Skeletal muscle satellite cell (primary cell): ENCODE data around the gene HACD2.

ENCODE experiments used
- H3K27me3 ChIP-seq: 2 replicates; pipeline ENCODE4 v1.7.0; 2013; ENCODE audit warnings: low read length; ENCODE audit not compliant: control insufficient read depth, insufficient read depth
- H3K36me3 ChIP-seq: 2 replicates; pipeline ENCODE4 v1.7.0; 2013; ENCODE audit warnings: mild to moderate bottlenecking, control low read depth, low read length; ENCODE audit not compliant: insufficient read depth
- H3K4me1 ChIP-seq: 2 replicates; pipeline ENCODE4 v1.7.0; 2013; ENCODE audit warnings: low read length; ENCODE audit not compliant: control insufficient read depth, insufficient read depth
- H3K4me2 ChIP-seq: 2 replicates; pipeline ENCODE4 v1.7.0; 2013; ENCODE audit warnings: mild to moderate bottlenecking, low read length
- H3K4me3 ChIP-seq: 2 replicates; pipeline ENCODE4 v1.7.0; 2013; ENCODE audit warnings: low read length
- H3K9ac ChIP-seq: 2 replicates; pipeline ENCODE4 v1.7.0; 2013; ENCODE audit warnings: mild to moderate bottlenecking, low read depth, low read length, moderate library complexity
- H3K9me3 ChIP-seq: replicated peaks from 2 replicates; pipeline ENCODE4 v1.7.0; 2013; ENCODE audit warnings: mild to moderate bottlenecking, control low read depth, low read length

HACD2 gene

GRCh38 chr3:123568034-123568433 lies 16.8 kb downstream of the HACD2 start:
- Histone ChIP-seq H3K4me2 (no peak overlapping the region), H3K36me3 (peaks cover 4% of the 10 kb centered on the region), H3K9me3 (no peaks in the 10 kb centered on the region), H3K4me1 (peaks cover 3% of the 10 kb centered on the region), H3K9ac (no peak overlapping the region), H3K4me3 (no peak overlapping the region), H3K27me3 (no peaks in the 10 kb centered on the region)

GRCh38 chr3:123564056-123564455 lies 20.8 kb downstream of the HACD2 start:
- Histone ChIP-seq H3K9ac (no peak overlapping the region), H3K4me3 (no peak overlapping the region), H3K4me2 (no peak overlapping the region), H3K36me3 (no peaks in the 10 kb centered on the region), H3K27me3 (no peaks in the 10 kb centered on the region), H3K4me1 (no peaks in the 10 kb centered on the region), H3K9me3 (no peaks in the 10 kb centered on the region)

DNA sequence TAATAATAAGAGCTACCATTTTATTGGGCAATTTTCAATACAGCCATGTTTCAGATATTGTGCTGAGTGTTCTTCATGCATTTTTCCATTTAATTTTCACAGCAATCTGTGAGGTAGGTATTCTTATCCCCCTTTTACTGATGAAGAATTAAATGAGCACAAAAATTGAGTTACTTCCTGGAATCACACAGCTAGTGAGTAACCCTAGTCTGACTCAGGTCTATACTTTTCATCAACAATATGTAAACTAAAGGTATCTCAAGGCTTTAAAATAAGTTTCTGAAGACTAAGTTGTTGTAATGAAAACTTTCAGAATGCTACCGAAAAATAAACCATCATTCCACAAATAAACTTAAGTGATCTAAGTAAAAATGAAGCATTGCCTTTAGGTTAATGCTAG lies 22.3 kb downstream of the HACD2 start:
- H3K27me3 ChIP-seq, result no peaks in the 10 kb centered on the region
- no peaks in the 10 kb centered on the region for H3K36me3 ChIP-seq
- no peaks in the 10 kb centered on the region for H3K9me3 ChIP-seq
- H3K4me3 ChIP-seq, result no peak overlapping the region
- H3K4me2 ChIP-seq, result no peak overlapping the region
- no peaks in the 10 kb centered on the region for H3K4me1 ChIP-seq
- H3K9ac ChIP-seq, result no peak overlapping the region

DNA sequence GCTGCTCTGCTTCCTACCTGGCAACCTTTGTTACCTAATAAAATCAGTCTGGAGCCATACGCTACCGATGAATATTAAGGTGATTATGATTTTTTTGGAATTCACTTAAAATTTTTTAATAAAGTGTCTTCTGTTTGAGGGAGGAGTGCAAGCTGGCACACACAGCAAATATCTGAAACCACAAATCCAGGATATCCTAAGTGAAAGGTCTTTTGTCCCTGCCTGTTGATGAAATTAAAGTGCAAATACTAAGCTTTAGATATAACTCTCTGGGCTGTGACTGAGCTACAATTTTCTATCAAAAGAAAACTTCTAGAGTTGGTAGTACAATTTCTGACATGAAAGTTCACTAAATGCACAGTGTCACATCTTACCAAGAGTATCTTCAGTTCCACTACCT lies 23.7 kb downstream of the HACD2 start:
- no peaks in the 10 kb centered on the region for H3K36me3 ChIP-seq

GRCh38 chr3:123559040-123559861 lies 25.6 kb downstream of the HACD2 start:
- no peaks in the 10 kb centered on the region for H3K9me3 ChIP-seq
- H3K4me3 ChIP-seq, result no peak overlapping the region
- H3K4me1 ChIP-seq, result no peaks in the 10 kb centered on the region
- no peaks in the 10 kb centered on the region for H3K27me3 ChIP-seq
- no peak overlapping the region for H3K4me2 ChIP-seq
- no peaks in the 10 kb centered on the region for H3K36me3 ChIP-seq
- H3K9ac ChIP-seq, result no peak overlapping the region

More for the DNA sequence above, 23.7 kb downstream of the HACD2 start:
- Histone ChIP-seq H3K9ac (no peak overlapping the region), H3K9me3 (no peaks in the 10 kb centered on the region), H3K27me3 (no peaks in the 10 kb centered on the region), H3K4me1 (no peaks in the 10 kb centered on the region), H3K4me3 (no peak overlapping the region), H3K4me2 (no peak overlapping the region)

DNA sequence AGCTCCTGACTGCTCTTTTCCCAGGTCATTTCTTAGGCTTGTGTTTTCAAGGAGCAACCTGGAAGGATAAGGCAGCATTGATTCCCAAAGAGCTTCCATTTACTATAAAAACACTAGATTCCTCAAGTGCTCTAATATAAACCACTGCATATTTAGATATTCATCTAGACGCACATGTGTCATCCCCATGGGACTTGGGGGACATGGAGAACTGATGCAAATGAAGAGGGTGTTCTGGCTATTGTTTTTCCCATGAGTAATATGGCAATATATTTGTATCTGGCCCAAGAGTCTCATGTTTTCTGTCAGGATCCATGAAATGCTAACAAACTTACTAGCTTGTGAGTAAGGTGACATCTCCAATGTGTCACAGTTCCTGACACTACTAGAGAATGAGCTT lies 31.3 kb downstream of the HACD2 start:
- no peak overlapping the region for H3K9ac ChIP-seq
- no peak overlapping the region for H3K4me3 ChIP-seq
- no peaks in the 10 kb centered on the region for H3K9me3 ChIP-seq
- H3K4me2 ChIP-seq, result no peak overlapping the region
- H3K36me3 ChIP-seq, result peaks cover 4% of the 10 kb centered on the region
- no peaks in the 10 kb centered on the region for H3K27me3 ChIP-seq
- H3K4me1 ChIP-seq, result no peaks in the 10 kb centered on the region

DNA sequence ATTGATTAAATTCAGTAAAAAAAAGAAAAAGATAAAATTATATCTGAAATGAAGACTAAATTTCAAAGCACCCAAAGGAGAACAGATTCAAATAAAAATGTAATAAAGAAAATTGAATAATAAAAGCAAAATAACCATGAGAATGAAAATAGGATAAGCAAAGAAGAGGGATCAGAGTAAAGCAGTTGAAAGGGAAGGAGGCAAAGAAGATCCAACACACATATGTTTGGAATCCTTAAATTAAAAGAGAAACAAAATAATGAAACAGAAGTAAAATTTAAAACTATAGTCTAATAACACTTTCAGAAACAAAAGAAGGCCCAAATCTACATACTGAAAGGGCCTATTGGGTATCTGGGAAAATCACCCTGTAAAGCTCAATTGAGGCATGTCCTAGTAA lies 32.1 kb downstream of the HACD2 start:
- no peak overlapping the region for H3K9ac ChIP-seq
- no peak overlapping the region for H3K4me3 ChIP-seq
- H3K27me3 ChIP-seq, result no peaks in the 10 kb centered on the region
- no peaks in the 10 kb centered on the region for H3K9me3 ChIP-seq
- no peak overlapping the region for H3K4me2 ChIP-seq
- H3K4me1 ChIP-seq, result no peaks in the 10 kb centered on the region
- H3K36me3 ChIP-seq, result peaks cover 4% of the 10 kb centered on the region

GRCh38 chr3:123552095-123552714 lies 32.6 kb downstream of the HACD2 start:
- no peaks in the 10 kb centered on the region for H3K9me3 ChIP-seq
- H3K4me1 ChIP-seq, result no peaks in the 10 kb centered on the region
- no peak overlapping the region for H3K9ac ChIP-seq
- peaks cover 4% of the 10 kb centered on the region for H3K36me3 ChIP-seq
- H3K4me3 ChIP-seq, result no peak overlapping the region
- H3K27me3 ChIP-seq, result no peaks in the 10 kb centered on the region
- no peak overlapping the region for H3K4me2 ChIP-seq

GRCh38 chr3:123547881-123548519 lies 36.9 kb downstream of the HACD2 start:
- Histone ChIP-seq H3K36me3 (peaks cover 4% of the 10 kb centered on the region), H3K9me3 (no peaks in the 10 kb centered on the region), H3K4me2 (no peak overlapping the region), H3K4me3 (no peak overlapping the region), H3K4me1 (peaks cover 10% of the 10 kb centered on the region), H3K27me3 (no peaks in the 10 kb centered on the region), H3K9ac (no peak overlapping the region)

- H3K9ac ChIP-seq, result no peak overlapping the region
- H3K36me3 ChIP-seq, result peaks cover 4% of the 10 kb centered on the region
- no peaks in the 10 kb centered on the region for H3K9me3 ChIP-seq
- no peak overlapping the region for H3K4me2 ChIP-seq
- H3K27me3 ChIP-seq, result no peaks in the 10 kb centered on the region
- H3K4me1 ChIP-seq, result peaks cover 10% of the 10 kb centered on the region
- no peak overlapping the region for H3K4me3 ChIP-seq
Observed at GRCh38 chr3:123546133-123546755, 38.6 kb downstream of the HACD2 start.

- no peak overlapping the region for H3K4me2 ChIP-seq
- no peaks in the 10 kb centered on the region for H3K9me3 ChIP-seq
- H3K27me3 ChIP-seq, result no peaks in the 10 kb centered on the region
- no peak overlapping the region for H3K4me3 ChIP-seq
- H3K36me3 ChIP-seq, result no peaks in the 10 kb centered on the region
- no peak overlapping the region for H3K9ac ChIP-seq
- peaks cover 10% of the 10 kb centered on the region for H3K4me1 ChIP-seq
Observed at GRCh38 chr3:123543950-123544349, 40.9 kb downstream of the HACD2 start.
